ENCODE measurements around the gene AKIP1.
"Not testable (repeated sequence)": the region's sequence is repeated elsewhere in the genome, so short reads cannot be mapped to it uniquely, and the experiment has no call there.

The AKIP1 gene, protein sequence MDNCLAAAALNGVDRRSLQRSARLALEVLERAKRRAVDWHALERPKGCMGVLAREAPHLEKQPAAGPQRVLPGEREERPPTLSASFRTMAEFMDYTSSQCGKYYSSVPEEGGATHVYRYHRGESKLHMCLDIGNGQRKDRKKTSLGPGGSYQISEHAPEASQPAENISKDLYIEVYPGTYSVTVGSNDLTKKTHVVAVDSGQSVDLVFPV

DNA sequence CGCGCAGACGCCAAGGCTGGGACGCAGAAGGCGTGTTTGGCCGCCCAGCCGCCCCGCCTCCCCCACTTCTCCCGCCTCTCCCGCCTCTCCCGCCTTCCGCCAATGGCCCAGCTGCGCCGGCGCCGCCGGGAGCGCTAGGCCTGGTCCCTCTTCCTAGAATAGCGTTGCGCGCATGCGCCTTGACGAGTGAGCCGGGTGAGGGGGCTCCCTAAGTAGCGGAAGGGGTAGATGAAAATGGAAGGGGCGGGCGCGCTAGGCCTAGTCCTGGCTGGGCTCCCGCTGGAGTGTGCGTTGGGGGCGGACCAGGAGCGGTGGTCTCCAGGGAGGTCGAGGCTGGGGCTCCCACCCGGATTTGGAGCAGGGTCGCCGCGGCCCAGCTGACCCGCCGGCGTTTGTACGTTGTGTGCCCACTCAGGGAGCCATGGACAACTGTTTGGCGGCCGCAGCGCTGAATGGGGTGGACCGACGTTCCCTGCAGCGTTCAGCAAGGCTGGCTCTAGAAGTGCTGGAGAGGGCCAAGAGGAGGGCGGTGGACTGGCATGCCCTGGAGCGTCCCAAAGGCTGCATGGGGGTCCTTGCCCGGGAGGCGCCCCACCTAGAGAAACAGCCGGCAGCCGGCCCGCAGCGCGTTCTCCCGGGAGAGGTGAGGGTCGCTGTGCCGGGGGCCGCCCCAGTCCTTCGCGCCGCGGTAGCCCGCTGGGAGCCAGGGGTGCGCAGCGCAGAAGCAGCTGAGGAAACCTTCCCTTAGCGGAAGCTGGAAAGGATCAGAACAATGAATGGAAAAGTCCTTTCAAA lies at the start of gene AKIP1:
Gene AKIP1, plus strand, starts transcription at position 161 of the 795 bp plus-strand sequence. Its CDS starts 261 bp downstream, at position 422.
- peak; percentile 88 for DNase-seq

DNA sequence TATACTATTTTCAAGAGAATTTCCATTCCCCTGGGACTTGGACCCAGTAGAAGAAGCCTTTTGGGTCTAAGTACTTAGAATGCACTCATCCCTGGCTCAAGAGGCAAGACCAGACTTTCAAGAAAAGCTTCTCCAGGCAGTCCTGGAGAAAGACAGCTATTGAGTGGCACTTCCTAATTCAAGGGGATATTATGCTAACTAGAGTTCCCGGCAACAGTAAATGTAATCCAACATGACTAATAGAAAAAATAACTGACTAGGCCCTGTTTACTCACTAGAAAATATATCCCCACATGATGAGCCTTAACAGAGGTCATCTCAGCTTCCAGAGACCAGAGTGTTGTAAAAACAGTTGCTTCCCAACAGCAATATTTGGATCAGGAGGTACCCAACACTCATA lies 47.2 kb upstream of the AKIP1 start:
- DNase-seq = no peak

GRCh38 chr11:8865304-8865703 lies 45.7 kb upstream of the AKIP1 start:
- DNase-seq = no peak

- no peak for DNase-seq
Observed at GRCh38 chr11:8867035-8867434, 44.0 kb upstream of the AKIP1 start.

GRCh38 chr11:8867931-8868631 lies 42.9 kb upstream of the AKIP1 start:
- no peak for DNase-seq

GRCh38 chr11:8870411-8871170 lies 40.4 kb upstream of the AKIP1 start:
- DNase-seq = no peak

DNA sequence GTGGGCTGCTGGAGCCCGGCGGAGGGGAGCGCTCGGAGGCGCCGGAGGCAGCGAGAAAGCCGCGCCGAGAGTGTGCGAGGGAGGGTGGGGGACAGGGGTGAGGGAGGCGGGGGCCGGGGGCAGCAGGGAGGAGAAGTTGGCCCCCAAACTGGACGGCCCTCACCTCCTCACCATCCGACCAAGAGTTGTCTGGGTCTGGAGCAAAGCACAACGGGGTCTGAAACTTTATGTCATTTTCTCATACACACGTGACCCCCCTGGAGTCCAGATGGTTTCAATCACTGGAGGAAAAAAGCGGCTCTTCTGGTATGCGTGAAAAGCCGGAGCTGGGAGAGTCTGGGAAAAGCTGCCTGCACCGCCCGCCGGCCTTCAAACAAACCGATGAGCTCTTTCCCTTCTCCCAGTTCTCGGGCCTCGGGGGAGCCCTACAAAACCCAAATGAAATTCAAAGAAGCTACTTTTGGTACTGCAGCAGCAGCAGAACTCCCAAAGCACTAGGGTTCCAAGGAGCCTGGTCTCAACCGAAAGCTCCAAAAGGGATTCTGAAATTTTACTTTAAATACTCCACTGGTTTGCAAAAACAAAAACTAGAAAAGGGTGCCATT lies 39.7 kb upstream of the AKIP1 start:
- no peak for DNase-seq

GRCh38 chr11:8871962-8872361 lies 39.0 kb upstream of the AKIP1 start:
- no peak for DNase-seq

DNA sequence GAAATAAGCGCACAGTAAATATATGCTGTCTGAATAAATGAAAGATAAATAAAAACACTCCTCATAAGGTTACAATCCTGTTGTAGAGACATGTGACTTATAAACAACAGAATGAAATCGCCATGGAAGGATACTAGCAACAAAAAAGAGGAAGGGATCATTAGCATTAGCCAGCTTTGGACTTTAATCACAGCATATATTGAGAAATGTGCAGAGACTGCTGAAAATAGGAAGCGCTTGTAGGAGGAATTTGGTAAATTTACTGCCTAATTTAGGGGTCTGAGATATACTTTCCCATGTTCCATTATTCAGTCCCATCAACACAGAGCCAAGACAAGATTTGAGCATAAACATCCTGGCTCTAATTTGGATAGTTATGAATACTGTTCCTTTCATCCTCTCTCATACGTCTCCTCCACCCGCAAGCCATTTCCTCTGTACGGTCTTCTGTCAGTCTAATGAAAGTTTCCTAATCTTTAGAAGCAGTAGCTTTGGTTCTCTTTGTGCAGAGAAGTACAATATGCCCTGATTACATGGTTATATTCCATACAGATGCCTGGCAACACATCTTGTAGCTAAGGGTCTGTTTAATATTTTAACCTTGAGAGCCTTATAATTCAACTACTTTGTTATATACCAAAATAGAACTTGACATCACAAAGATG lies 37.1 kb upstream of the AKIP1 start:
- no peak for DNase-seq

DNA sequence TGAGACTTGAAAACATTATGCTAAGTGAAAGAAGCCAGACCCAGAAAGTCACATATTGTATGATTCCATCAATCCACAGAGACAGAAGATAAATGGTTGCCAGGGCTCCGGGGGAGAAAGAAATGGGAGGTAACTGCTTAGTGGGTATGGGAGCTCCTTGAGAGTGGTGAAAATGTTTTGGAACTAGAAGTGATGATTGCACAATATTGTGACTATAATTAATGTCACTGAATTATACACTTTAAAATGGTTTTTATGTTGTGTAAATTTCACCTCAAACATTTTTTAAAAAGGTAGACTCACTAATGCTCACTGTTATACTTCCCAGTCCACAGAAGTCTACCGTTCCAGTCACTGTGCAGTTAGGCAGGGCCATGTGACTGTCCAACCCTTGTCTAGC lies 32.2 kb upstream of the AKIP1 start:
- no peak for DNase-seq

DNA sequence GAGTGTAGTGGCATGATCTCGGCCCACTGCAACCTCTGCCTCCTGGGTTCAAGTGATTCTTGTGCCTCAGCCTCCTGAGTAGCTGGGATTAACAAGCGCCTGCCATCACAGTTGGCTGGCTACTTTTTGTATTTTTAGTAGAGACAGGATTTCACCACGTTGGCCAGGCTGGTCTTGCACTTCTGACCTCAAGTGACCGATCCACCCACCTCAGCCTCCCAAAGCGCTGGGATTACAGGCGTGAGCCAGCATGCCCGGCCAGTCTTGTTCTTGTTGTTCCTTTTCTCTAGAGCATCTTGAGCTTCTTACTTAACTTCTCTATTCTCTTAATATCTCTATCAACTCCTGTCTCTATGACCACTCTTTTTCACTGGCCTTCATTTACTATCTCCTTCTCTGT lies 29.4 kb upstream of the AKIP1 start:
- DNase-seq = not testable (repeated sequence)

DNA sequence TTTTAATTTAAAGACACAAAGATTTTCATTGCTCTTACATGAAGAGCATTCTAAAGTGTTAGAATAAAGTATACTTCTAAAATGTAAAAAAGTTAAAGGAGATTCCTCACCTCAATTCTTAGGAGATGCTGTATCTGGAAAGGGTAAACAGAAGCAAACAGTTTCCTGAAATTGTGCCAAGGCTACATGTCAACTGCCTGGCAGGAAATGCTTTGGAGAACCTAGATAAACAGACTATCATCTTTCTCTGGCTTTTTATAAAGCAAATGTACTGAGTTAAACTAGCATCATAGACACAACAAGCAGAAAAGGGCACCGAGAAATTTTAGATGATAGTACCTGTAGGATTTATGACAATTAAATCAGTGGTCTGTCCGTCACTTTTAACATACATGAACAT lies 24.7 kb upstream of the AKIP1 start:
- no peak for DNase-seq

- DNase-seq = not testable (repeated sequence)
Observed at GRCh38 chr11:8891185-8891584, 19.8 kb upstream of the AKIP1 start.

DNA sequence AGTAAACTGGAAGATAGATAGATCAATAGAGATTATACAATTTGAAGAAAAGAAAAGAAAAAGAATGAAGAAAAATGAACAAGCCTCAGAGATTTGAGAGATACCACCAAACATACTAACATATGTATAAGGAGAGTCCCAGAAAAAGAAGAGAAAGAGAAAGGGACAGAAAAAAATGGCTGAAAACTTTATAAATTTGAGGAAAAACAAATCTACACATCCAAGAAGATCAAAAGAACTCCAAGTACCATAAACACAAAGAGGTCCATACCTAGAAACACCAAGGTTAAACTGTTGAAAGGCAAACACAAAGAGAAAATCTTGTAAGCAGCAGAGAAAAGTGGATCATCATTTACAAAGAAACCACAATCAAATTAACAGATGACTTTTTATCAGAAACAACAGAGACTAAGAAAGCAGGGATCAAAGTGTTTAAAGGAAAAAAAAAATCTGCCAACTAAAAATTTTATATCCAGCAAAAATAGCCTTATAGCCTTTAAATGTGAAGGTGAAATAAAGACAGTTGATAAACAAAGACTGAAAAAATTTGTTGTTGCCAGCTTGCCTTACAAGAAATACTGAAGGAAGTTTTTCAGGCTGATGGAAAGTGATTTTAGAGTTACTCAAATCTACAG lies 11.8 kb upstream of the AKIP1 start:
- no peak for DNase-seq

DNA sequence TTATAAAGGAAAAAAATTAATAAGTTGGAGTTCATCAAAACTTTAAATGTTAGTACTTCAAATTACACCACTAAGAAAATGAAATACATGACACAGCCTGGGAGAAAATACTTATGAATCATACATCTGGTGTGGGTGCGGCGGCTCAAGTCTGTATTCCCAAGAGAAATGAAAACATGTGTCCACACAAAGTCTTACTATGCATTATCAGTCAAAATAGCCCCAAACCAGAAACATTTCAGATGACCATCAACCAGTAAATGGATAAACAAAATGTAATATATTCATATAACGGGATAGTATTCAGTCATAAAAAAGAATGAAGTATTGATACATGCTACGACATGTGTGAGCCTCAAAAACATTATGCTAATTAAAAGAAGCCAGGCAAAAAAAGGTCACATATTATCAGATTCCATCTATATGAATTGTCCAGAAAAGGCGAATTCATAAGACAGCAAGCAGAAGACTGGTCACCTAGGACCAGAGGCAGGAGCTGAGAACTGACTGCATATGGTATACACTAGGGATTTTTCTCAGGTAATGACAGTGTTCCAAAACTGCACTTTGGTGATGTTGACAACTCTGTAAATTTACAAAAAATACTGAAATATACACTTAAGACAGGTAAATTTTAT lies 5.3 kb upstream of the AKIP1 start:
- no peak for DNase-seq

DNA sequence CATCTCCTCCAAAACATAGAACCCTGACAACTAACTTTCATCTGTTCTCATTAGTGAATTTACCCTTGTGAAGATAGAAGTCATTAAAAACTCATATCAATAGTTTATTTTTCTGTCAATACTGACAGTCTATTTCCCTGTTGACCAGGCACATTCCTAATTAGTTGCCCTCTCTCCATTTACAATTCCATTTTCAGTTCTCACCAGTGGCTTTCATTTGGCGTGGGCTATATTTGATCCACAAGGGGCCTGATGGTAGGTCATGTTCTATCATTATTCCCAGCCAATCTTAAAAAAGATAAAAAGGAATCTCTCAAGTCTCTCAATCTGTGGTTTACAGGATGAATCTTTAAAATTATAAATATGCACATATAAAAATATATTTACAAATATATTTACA lies 3.9 kb upstream of the AKIP1 start:
- no peak for DNase-seq

DNA sequence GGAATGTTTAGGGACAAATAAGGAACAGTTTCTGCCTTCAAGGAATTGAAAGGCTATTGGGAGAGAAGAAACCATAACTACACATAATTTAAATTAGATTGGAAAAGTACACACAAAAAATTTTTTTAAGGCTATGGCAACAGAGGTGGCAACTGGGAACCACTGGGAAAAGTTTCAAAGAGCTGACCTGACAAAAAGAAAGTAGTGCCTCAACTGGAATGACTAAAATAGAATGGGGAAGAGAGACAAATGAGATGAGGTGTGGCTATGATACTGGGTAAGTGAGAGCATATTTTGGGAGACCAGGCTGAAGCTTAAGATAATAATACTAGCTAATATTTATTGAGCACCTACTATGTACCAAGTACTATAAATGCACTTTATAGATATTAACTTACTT lies 2.9 kb upstream of the AKIP1 start:
- DNase-seq = no peak

DNA sequence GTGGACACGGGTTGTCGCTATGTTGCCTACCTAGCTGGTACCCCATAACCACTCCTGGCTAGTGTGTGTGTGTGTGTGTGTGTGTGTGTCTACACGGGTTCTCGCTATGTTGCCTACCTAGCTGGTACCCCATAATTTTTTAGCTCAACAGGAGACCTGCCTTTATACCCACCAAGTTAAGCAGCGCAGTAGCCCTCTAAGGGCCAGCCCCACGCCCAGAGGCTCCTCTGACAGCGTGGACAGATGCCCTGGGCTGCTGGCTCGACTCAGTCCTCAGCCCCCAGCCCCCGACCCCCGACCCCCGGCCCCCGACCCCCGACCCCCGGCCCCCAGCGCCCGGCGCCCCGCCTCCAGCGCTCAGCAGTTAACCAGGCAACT lies 351 bp upstream of the AKIP1 start:
- no peak for DNase-seq

GRCh38 chr11:8913961-8914660 lies 3.1 kb downstream of the AKIP1 start:
- peak; percentile 6 for DNase-seq

GRCh38 chr11:8914661-8915018 lies 3.7 kb downstream of the AKIP1 start:
- DNase-seq = no peak

Measured in NCI-H2107 (cell line).